ENCODE results near the gene MYO16.

DNA sequence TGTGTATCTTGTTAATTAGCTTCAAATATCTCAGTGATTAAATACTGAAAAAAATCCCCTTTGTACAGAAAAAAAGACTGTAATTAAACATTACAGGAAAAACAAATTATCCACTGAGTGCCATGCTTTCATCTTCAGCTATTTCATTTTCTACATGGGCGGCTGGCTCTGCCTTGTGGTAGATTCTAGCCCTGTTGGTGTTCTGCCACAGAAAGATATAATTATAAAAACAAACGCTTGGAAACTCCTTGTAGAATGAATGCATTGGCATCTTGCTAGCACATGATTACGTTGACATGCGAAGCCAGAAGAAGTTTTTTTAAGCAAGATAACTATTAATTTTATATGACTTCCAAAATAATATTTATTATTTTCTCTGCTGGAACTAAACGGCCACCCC, 496.8 kb downstream of the MYO16 start:
- no peak for TF ChIP-seq POLR2A (IDR thresholded peaks at IDR 0.05)
- TF ChIP-seq, protein P1, sequence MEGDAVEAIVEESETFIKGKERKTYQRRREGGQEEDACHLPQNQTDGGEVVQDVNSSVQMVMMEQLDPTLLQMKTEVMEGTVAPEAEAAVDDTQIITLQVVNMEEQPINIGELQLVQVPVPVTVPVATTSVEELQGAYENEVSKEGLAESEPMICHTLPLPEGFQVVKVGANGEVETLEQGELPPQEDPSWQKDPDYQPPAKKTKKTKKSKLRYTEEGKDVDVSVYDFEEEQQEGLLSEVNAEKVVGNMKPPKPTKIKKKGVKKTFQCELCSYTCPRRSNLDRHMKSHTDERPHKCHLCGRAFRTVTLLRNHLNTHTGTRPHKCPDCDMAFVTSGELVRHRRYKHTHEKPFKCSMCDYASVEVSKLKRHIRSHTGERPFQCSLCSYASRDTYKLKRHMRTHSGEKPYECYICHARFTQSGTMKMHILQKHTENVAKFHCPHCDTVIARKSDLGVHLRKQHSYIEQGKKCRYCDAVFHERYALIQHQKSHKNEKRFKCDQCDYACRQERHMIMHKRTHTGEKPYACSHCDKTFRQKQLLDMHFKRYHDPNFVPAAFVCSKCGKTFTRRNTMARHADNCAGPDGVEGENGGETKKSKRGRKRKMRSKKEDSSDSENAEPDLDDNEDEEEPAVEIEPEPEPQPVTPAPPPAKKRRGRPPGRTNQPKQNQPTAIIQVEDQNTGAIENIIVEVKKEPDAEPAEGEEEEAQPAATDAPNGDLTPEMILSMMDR (IDR thresholded peaks at IDR 0.05) = no peak
